H9 (cell line): ENCODE results near the gene PLXNA4. TPM values are rescaled to one million over a fixed set of nuclear protein-coding genes. Genes with fewer than 3 reads are reported as not detected.

Experiments used
- DNase-seq: peaks from one replicate; pipeline ENCODE4 v3.0.0-alpha.2; 2017
- H2AFZ ChIP-seq: one replicate; pipeline ENCODE4 v1.6.1; 2013; ENCODE audit warnings: mild to moderate bottlenecking, low read length, control low read depth, moderate library complexity
- H2AK5ac ChIP-seq: 2 replicates; pipeline ENCODE4 v1.6.1; 2013; ENCODE audit warnings: low read length, control low read depth, mixed read lengths; ENCODE audit not compliant: insufficient read length
- H2BK120ac ChIP-seq: one replicate; pipeline ENCODE4 v1.6.1; 2013; ENCODE audit warnings: low read depth, mild to moderate bottlenecking, low read length, control low read depth, inconsistent platforms; ENCODE audit not compliant: poor library complexity, severe bottlenecking
- H2BK12ac ChIP-seq: 2 replicates; pipeline ENCODE4 v1.6.1; 2013; ENCODE audit warnings: low read length, control low read depth, mixed read lengths, low read depth; ENCODE audit not compliant: insufficient read length
- H2BK15ac ChIP-seq: 2 replicates; pipeline ENCODE4 v1.6.1; 2013; ENCODE audit warnings: low read depth, low read length, control low read depth
- H2BK20ac ChIP-seq: one replicate; pipeline ENCODE4 v1.6.1; 2013; ENCODE audit warnings: low read depth, mild to moderate bottlenecking, low read length, control low read depth, inconsistent platforms; ENCODE audit not compliant: poor library complexity, severe bottlenecking
- H2BK5ac ChIP-seq: 2 replicates; pipeline ENCODE4 v1.6.1; 2013; ENCODE audit warnings: low read length, control low read depth, mixed read lengths; ENCODE audit not compliant: insufficient read length
- H3K14ac ChIP-seq: 2 replicates; pipeline ENCODE4 v1.6.1; 2013; ENCODE audit warnings: low read length, control low read depth; ENCODE audit not compliant: insufficient read depth
- H3K18ac ChIP-seq: 2 replicates; pipeline ENCODE4 v1.6.1; 2013; ENCODE audit warnings: low read depth, mild to moderate bottlenecking, mixed read lengths, low read length, control low read depth; ENCODE audit not compliant: insufficient read length
- H3K23ac ChIP-seq: 2 replicates; pipeline ENCODE4 v1.6.1; 2013; ENCODE audit warnings: low read length, control low read depth, mixed read lengths, low read depth; ENCODE audit not compliant: insufficient read length
- H3K23me2 ChIP-seq: 2 replicates; pipeline ENCODE4 v1.6.1; 2013; ENCODE audit warnings: low read depth, mild to moderate bottlenecking, mixed read lengths, low read length, control low read depth; ENCODE audit not compliant: insufficient read length, poor library complexity, severe bottlenecking
- H3K27ac ChIP-seq: 2 replicates; pipeline ENCODE4 v1.5.1; 2013; ENCODE audit warnings: low read length, control low read depth, mixed read lengths, low read depth; ENCODE audit not compliant: insufficient read length
- H3K27me3 ChIP-seq: 2 replicates; pipeline ENCODE4 v1.6.1; 2013; ENCODE audit warnings: low read length, control low read depth, inconsistent platforms; ENCODE audit not compliant: insufficient read depth
- H3K4ac ChIP-seq: 2 replicates; pipeline ENCODE4 v1.6.1; 2013; ENCODE audit warnings: low read depth, mild to moderate bottlenecking, control low read depth, inconsistent platforms, low read length, moderate library complexity
- H3K4me1 ChIP-seq: 2 replicates; pipeline ENCODE4 v1.6.1; 2013; ENCODE audit warnings: low read length, control low read depth, inconsistent platforms; ENCODE audit not compliant: insufficient read depth
- H3K4me2 ChIP-seq: 2 replicates; pipeline ENCODE4 v1.6.1; 2013; ENCODE audit warnings: low read length, control low read depth, mixed read lengths; ENCODE audit not compliant: insufficient read length, insufficient read depth
- H3K56ac ChIP-seq: 2 replicates; pipeline ENCODE4 v1.6.1; 2013; ENCODE audit warnings: low read depth, mild to moderate bottlenecking, mixed read lengths, low read length, control low read depth; ENCODE audit not compliant: insufficient read length
- H3K79me1 ChIP-seq: 2 replicates; pipeline ENCODE4 v1.6.1; 2013; ENCODE audit warnings: low read depth, mild to moderate bottlenecking, moderate library complexity, low read length, control low read depth, inconsistent platforms; ENCODE audit not compliant: insufficient read depth, poor library complexity, severe bottlenecking
- H3K79me2 ChIP-seq: 2 replicates; pipeline ENCODE4 v1.6.1; 2013; ENCODE audit warnings: low read length, control low read depth, inconsistent platforms; ENCODE audit not compliant: insufficient read depth
- H3K9ac ChIP-seq: 2 replicates; pipeline ENCODE4 v1.6.1; 2013; ENCODE audit warnings: low read length, control low read depth, mixed read lengths; ENCODE audit not compliant: insufficient read length; ENCODE audit errors: extremely low read depth
- H3K9me3 ChIP-seq: one replicate; pipeline ENCODE4 v1.6.1; 2013; ENCODE audit warnings: low read depth, low read length, inconsistent platforms; ENCODE audit not compliant: control insufficient read depth
- H3T11ph ChIP-seq: one replicate; pipeline ENCODE4 v1.6.1; 2013; ENCODE audit warnings: mild to moderate bottlenecking, low read length, control low read depth, inconsistent platforms
- H4K20me1 ChIP-seq: one replicate; pipeline ENCODE4 v1.6.1; 2013; ENCODE audit not compliant: control insufficient read depth, insufficient read length, insufficient read depth
- H4K5ac ChIP-seq: 2 replicates; pipeline ENCODE4 v1.6.1; 2013; ENCODE audit warnings: low read depth, mild to moderate bottlenecking, mixed read lengths, low read length, control low read depth; ENCODE audit not compliant: insufficient read length
- H4K8ac ChIP-seq: replicated peaks from 2 replicates; pipeline ENCODE4 v1.6.1; 2013; ENCODE audit warnings: low read length, control low read depth, mixed read lengths, low read depth; ENCODE audit not compliant: insufficient read length
- H4K91ac ChIP-seq: 2 replicates; pipeline ENCODE4 v1.6.1; 2013; ENCODE audit warnings: low read depth, mild to moderate bottlenecking, moderate library complexity, mixed read lengths, low read length, control low read depth; ENCODE audit not compliant: insufficient read length
- H3K27ac Mint-ChIP-seq, 3 experiments: 2 replicates in 2 of 3; 3 replicates in 1 of 3; pipeline ENCODE4 v1.8.0; 2020 to 2021; ENCODE audit warnings: mixed read lengths in 3 of 3, mild to moderate bottlenecking in 1 of 3, moderate library complexity in 1 of 3
- H3K27me3 Mint-ChIP-seq: 2 replicates; pipeline ENCODE4 v1.8.0; 2021; ENCODE audit warnings: low read depth, mild to moderate bottlenecking, moderate library complexity, mixed read lengths
- H3K36me3 Mint-ChIP-seq, 3 experiments: 2 replicates in 2 of 3; 3 replicates in 1 of 3; pipeline ENCODE4 v1.8.0; 2020 to 2021; ENCODE audit warnings: low read depth in 3 of 3, mixed read lengths in 3 of 3; ENCODE audit not compliant: insufficient read depth in 1 of 3
- H3K4me1 Mint-ChIP-seq, 2 experiments: 2 replicates each; pipeline ENCODE4 v1.8.0; 2020; ENCODE audit warnings: mixed read lengths in 2 of 2
- H3K4me3 Mint-ChIP-seq, 2 experiments: 2 replicates in 1 of 2; 3 replicates in 1 of 2; pipeline ENCODE4 v1.8.0; 2020 to 2021; ENCODE audit warnings: mild to moderate bottlenecking in 2 of 2, mixed read lengths in 2 of 2, moderate library complexity in 1 of 2
- H3K9me3 Mint-ChIP-seq, 2 experiments: 2 replicates in 1 of 2; 3 replicates in 1 of 2; pipeline ENCODE4 v1.8.0; 2020; ENCODE audit warnings: mild to moderate bottlenecking in 2 of 2, mixed read lengths in 2 of 2, moderate library complexity in 1 of 2
- CTCF ChIP-seq: fragments of 200-600 bp; sonication (generic); conservative IDR thresholded peaks from 3 replicates; pipeline ENCODE4 v1.8.0; 2021; ENCODE audit warnings: antibody characterized with exemption, mild to moderate bottlenecking
- WGBS: extraction: QIAGEN DNeasy Blood & Tissue Kit; methylation state at CpG from one replicate; pipeline ENCODE4 v1.1.7; 2013; ENCODE audit warnings: missing lambda C conversion rate, low lambda C conversion rate, mixed read lengths; ENCODE audit not compliant: insufficient read length; ENCODE audit errors: extremely low coverage; 5-methylcytosine and 5-hydroxymethylcytosine counted together
- total RNA-seq: library from RNA; stranded (reverse); gene quantifications from 2 replicates; pipeline ENCODE4 v1.2.1, GENCODE V29; 2021

The PLXNA4 gene
- total RNA-seq, 1 experiment from 2014 or later, result 0.35 TPM

- Mint-ChIP-seq H3K36me3 (no peaks in the 10 kb centered on the region), H3K4me3 (no peak overlapping the region), H3K27me3 (peaks cover 17% of the 10 kb centered on the region), H3K27ac (no peak overlapping the region; a peak in 1 of 7 replicates), H3K9me3 (no peaks in the 10 kb centered on the region), H3K4me1 (peaks cover 22 to 23% of the 10 kb centered on the region in 2 experiments)
- Histone ChIP-seq H2AFZ (no peak overlapping the region), H4K8ac (no peak overlapping the region), H4K5ac (no peak overlapping the region), H2BK120ac (no peak overlapping the region), H3K56ac (no peak overlapping the region), H4K20me1 (no peaks in the 10 kb centered on the region), H2BK20ac (no peak overlapping the region), H2BK5ac (no peak overlapping the region), H3K18ac (no peak overlapping the region), H3K4ac (no peak overlapping the region), H3K4me2 (no peak overlapping the region), H3K23ac (no peak overlapping the region), H3K79me2 (no peaks in the 10 kb centered on the region), H2BK15ac (no peak overlapping the region), H3K27ac (no peak overlapping the region), H3K23me2 (no peaks in the 10 kb centered on the region), H2AK5ac (no peak overlapping the region), H3K9ac (no peak overlapping the region), H3K14ac (no peak overlapping the region), H4K91ac (no peak overlapping the region), H3K9me3 (no peaks in the 10 kb centered on the region), H3K79me1 (no peaks in the 10 kb centered on the region), H3K27me3 (no peaks in the 10 kb centered on the region), H2BK12ac (no peak overlapping the region), H3T11ph (no peak overlapping the region), H3K4me1 (peaks cover 2% of the 10 kb centered on the region; the same call in 1 of the 2 replicates)
- DNase-seq, result no peak
- no peak for TF ChIP-seq CTCF
- WGBS, result no CpG with 5 or more reads among the region's 8 CpGs
Observed at GRCh38 chr7:132377703-132378584, 198.3 kb downstream of the PLXNA4 start.
